ENCODE results near the gene KRT34. TPM values are rescaled to one million over a fixed set of nuclear protein-coding genes. Genes with fewer than 3 reads are reported as not detected.
A peak's percentile ranks its signal among the peaks of the same experiment; 100 is the strongest.

KRT34 gene
- total RNA-seq, 2 experiments from 2014 or later, result not detected

DNA sequence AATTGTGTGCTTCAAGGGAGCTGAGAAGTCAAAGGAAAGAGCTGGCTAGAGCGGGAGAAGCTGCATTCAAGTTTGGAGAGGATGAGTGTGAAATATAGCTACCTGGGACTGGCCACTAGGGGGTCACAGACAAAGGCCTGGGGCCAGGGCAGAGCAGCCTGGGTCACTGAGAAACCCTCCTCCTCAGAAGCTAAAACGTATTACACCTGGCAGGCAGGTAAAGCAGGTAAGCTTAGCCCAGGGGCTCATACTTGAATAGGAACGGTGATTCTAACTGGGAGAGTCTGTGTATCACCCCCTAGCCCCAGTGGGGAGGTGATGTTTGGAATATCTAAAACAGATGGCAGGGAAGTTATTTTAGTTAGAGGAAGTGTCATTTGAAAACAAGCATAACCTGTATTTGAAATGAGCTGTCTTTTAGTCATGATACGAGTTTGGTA lies 35.5 kb upstream of the KRT34 start:
- Histone ChIP-seq H3K27ac (ENCODE audit: low read depth in 1 of 2, low read length in 2 of 2) (no peak overlapping the region), H3K36me3 (ENCODE audit: insufficient read depth, low read length) (no peaks in the 10 kb centered on the region), H3K4me3 (ENCODE audit: low read length) (no peak overlapping the region), H3K27me3 (ENCODE audit: control insufficient read depth in 1 of 2, insufficient read depth in 2 of 2, low read length in 2 of 2) (no peaks in the 10 kb centered on the region), H3K4me1 (ENCODE audit: insufficient read depth, low read length) (no peaks in the 10 kb centered on the region), H3K9me3 (ENCODE audit: control insufficient read depth in 1 of 2, insufficient read depth in 1 of 2, low read length in 2 of 2) (no peaks in the 10 kb centered on the region)
- ATAC-seq (ENCODE audit: poor library complexity) (no peak), DNase-seq (peak in 2 of 14 experiments; percentile 15 to 24)
- Mint-ChIP-seq H3K27ac (no peak overlapping the region), H3K27me3 (no peaks in the 10 kb centered on the region), H3K4me1 (ENCODE audit: low read depth) (no peaks in the 10 kb centered on the region), H3K9me3 (no peaks in the 10 kb centered on the region), H3K36me3 (ENCODE audit: low read depth) (no peaks in the 10 kb centered on the region), H3K4me3 (no peak overlapping the region)
- POLR2A ChIA-PET, result interaction anchor here (0.6 kb wide), 1 partner anchor 395 kb away, joined by 3 read pairs; the partner anchor contains the start of gene FKBP10
- CTCF ChIA-PET, result interaction anchor here (0.9 kb wide), 1 partner anchor 131 kb away, joined by 3 read pairs; no protein-coding TSS in a partner anchor
- intact Hi-C loops (cut with DNase I, micrococcal nuclease), result loop anchor here in 1 of 2 experiments (5.0 kb wide), 1 partner anchor 60 kb away; no protein-coding TSS in a partner anchor
- TF ChIP-seq CTCF (IDR thresholded peaks at IDR 0.05), result peak; percentile 16

- no peaks in the 10 kb centered on the region for H3K9me3 Mint-ChIP-seq
- H3K36me3 Mint-ChIP-seq (ENCODE audit: low read depth), result no peaks in the 10 kb centered on the region
- no peaks in the 10 kb centered on the region for H3K27me3 ChIP-seq (ENCODE audit: control insufficient read depth in 1 of 2, insufficient read depth in 2 of 2, low read length in 2 of 2)
- H3K4me3 Mint-ChIP-seq, result no peak overlapping the region
- DNase-seq (no peak), ATAC-seq (ENCODE audit: poor library complexity) (no peak)
- no peak overlapping the region for H3K4me3 ChIP-seq (ENCODE audit: low read length)
- CTCF ChIA-PET, result no interaction called here
- intact Hi-C loops (cut with DNase I, micrococcal nuclease), result loop anchor here in 1 of 2 experiments (5.0 kb wide), 1 partner anchor 60 kb away; no protein-coding TSS in a partner anchor
- H3K9me3 ChIP-seq (ENCODE audit: control insufficient read depth in 1 of 2, insufficient read depth in 1 of 2, low read length in 2 of 2), result no peaks in the 10 kb centered on the region
- no peak overlapping the region for H3K27ac Mint-ChIP-seq
- no peaks in the 10 kb centered on the region for H3K36me3 ChIP-seq (ENCODE audit: insufficient read depth, low read length)
- no peak for TF ChIP-seq CTCF (IDR thresholded peaks at IDR 0.05)
- POLR2A ChIA-PET, result no interaction called here
- H3K4me1 Mint-ChIP-seq (ENCODE audit: low read depth), result no peaks in the 10 kb centered on the region
- no peak overlapping the region for H3K27ac ChIP-seq (ENCODE audit: low read depth in 1 of 2, low read length in 2 of 2)
- H3K4me1 ChIP-seq (ENCODE audit: insufficient read depth, low read length), result no peaks in the 10 kb centered on the region
- H3K27me3 Mint-ChIP-seq, result no peaks in the 10 kb centered on the region
Observed at GRCh38 chr17:41417127-41417526, 35.0 kb upstream of the KRT34 start.

- no peak overlapping the region for H3K4me3 Mint-ChIP-seq
- H3K27ac Mint-ChIP-seq, result no peak overlapping the region
- no peaks in the 10 kb centered on the region for H3K9me3 Mint-ChIP-seq
- ATAC-seq (ENCODE audit: poor library complexity), result no peak
- CTCF ChIA-PET, result no interaction called here
- POLR2A ChIA-PET, result no interaction called here
- DNase-seq, result no peak
- H3K27me3 ChIP-seq (ENCODE audit: control insufficient read depth in 1 of 2, insufficient read depth in 2 of 2, low read length in 2 of 2), result no peaks in the 10 kb centered on the region
- no peaks in the 10 kb centered on the region for H3K36me3 ChIP-seq (ENCODE audit: insufficient read depth, low read length)
- no peaks in the 10 kb centered on the region for H3K36me3 Mint-ChIP-seq (ENCODE audit: low read depth)
- no peaks in the 10 kb centered on the region for H3K9me3 ChIP-seq (ENCODE audit: control insufficient read depth in 1 of 2, insufficient read depth in 1 of 2, low read length in 2 of 2)
- H3K4me1 Mint-ChIP-seq (ENCODE audit: low read depth), result no peaks in the 10 kb centered on the region
- H3K27ac ChIP-seq (ENCODE audit: low read depth in 1 of 2, low read length in 2 of 2), result no peak overlapping the region
- no peak for TF ChIP-seq CTCF (IDR thresholded peaks at IDR 0.05)
- H3K27me3 Mint-ChIP-seq, result no peaks in the 10 kb centered on the region
- intact Hi-C loops (cut with DNase I, micrococcal nuclease), result loop anchor here in 1 of 2 experiments (5.0 kb wide), 1 partner anchor 61 kb away; no protein-coding TSS in a partner anchor
- no peaks in the 10 kb centered on the region for H3K4me1 ChIP-seq (ENCODE audit: insufficient read depth, low read length)
- H3K4me3 ChIP-seq (ENCODE audit: low read length), result no peak overlapping the region
Observed at GRCh38 chr17:41416479-41416878, 34.4 kb upstream of the KRT34 start.

Measured in CD4-positive, alpha-beta T cell (primary cell).